CD4-positive, alpha-beta T cell treated with Interleukin-6 at 100 ng/mL for 8 hours (primary cell): ENCODE results near the gene NUFIP2.
"Not testable (repeated sequence)": the region's sequence is repeated elsewhere in the genome, so short reads cannot be mapped to it uniquely, and the experiment has no call there.

ENCODE experiments used
- DNase-seq: peaks from one replicate; pipeline ENCODE4 v3.0.0-alpha.2; 2020; ENCODE audit warnings: mixed read lengths, low spot score

Gene NUFIP2

GRCh38 chr17:29278692-29279091 is 15.3 kb downstream of the NUFIP2 start:
- DNase-seq = no peak

- no peak for DNase-seq
Observed at GRCh38 chr17:29273924-29274323, 20.0 kb downstream of the NUFIP2 start.

GRCh38 chr17:29271980-29272379 is 22.0 kb downstream of the NUFIP2 start:
- DNase-seq = not testable (repeated sequence)

- no peak for DNase-seq
Observed at GRCh38 chr17:29263916-29264315, 30.0 kb downstream of the NUFIP2 start.

- no peak for DNase-seq
Observed at GRCh38 chr17:29257756-29258155, 36.2 kb downstream of the NUFIP2 start.

GRCh38 chr17:29256735-29257466 is 37.0 kb downstream of the NUFIP2 start:
- no peak for DNase-seq

GRCh38 chr17:29255926-29256522 is 37.9 kb downstream of the NUFIP2 start:
- no peak for DNase-seq

- no peak for DNase-seq
Observed at GRCh38 chr17:29253037-29253436, 40.9 kb downstream of the NUFIP2 start.

- no peak for DNase-seq
Observed at GRCh38 chr17:29252101-29252791, 41.7 kb downstream of the NUFIP2 start.

- no peak for DNase-seq
Observed at GRCh38 chr17:29251184-29251583, 42.8 kb downstream of the NUFIP2 start.

GRCh38 chr17:29250666-29251065 is 43.3 kb downstream of the NUFIP2 start:
- no peak for DNase-seq

- DNase-seq = no peak
Observed at GRCh38 chr17:29248845-29249244, 45.1 kb downstream of the NUFIP2 start.

- no peak for DNase-seq
Observed at GRCh38 chr17:29247219-29247618, 46.7 kb downstream of the NUFIP2 start.

GRCh38 chr17:29246628-29247027 is 47.3 kb downstream of the NUFIP2 start, which contains the start of gene CRYBA1:
Gene CRYBA1 (plus strand): TSS chr17:29246859. CDS start chr17:29246864, 5 bp downstream.
- DNase-seq = no peak

- DNase-seq = no peak
Observed at GRCh38 chr17:29245401-29245800, 48.5 kb downstream of the NUFIP2 start.

GRCh38 chr17:29243792-29244191 is 50.2 kb downstream of the NUFIP2 start:
- no peak for DNase-seq

GRCh38 chr17:29242790-29243189 is 51.2 kb downstream of the NUFIP2 start:
- DNase-seq = no peak

GRCh38 chr17:29242051-29242450 is 51.9 kb downstream of the NUFIP2 start:
- DNase-seq = no peak

- DNase-seq = no peak
Observed at GRCh38 chr17:29240968-29241963, 52.7 kb downstream of the NUFIP2 start.

- no peak for DNase-seq
Observed at GRCh38 chr17:29240477-29240876, 53.5 kb downstream of the NUFIP2 start.

GRCh38 chr17:29238133-29238850 is 55.7 kb downstream of the NUFIP2 start:
- DNase-seq = no peak
